ENCODE data around the gene CCDC91.

- TF ChIP-seq, protein P1, sequence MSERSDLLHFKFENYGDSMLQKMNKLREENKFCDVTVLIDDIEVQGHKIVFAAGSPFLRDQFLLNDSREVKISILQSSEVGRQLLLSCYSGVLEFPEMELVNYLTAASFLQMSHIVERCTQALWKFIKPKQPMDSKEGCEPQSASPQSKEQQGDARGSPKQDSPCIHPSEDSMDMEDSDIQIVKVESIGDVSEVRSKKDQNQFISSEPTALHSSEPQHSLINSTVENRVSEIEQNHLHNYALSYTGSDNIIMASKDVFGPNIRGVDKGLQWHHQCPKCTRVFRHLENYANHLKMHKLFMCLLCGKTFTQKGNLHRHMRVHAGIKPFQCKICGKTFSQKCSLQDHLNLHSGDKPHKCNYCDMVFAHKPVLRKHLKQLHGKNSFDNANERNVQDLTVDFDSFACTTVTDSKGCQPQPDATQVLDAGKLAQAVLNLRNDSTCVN (tag by site-specific recombination; optimal IDR thresholded peaks at IDR 0.05), result no peak
- TF ChIP-seq ZNF24 (tag by site-specific recombination; IDR thresholded peaks at IDR 0.05), result no peak
- TF ChIP-seq ZNF274 (IDR thresholded peaks at IDR 0.05; ENCODE audit: low read length), result no peak
- no peak for TF ChIP-seq ZNF274 (tag by site-specific recombination; IDR thresholded peaks at IDR 0.05; ENCODE audit: borderline replicate concordance)
- no peak for TF ChIP-seq TCF7L2 (IDR thresholded peaks at IDR 0.05; ENCODE audit: borderline replicate concordance, low read depth, low read length)
- no peak for TF ChIP-seq ZNF514 (tag by site-specific recombination; IDR thresholded peaks at IDR 0.05)
- TF ChIP-seq ZNF544 (tag by site-specific recombination; IDR thresholded peaks at IDR 0.05), result no peak
- TF ChIP-seq CTCF (tag by site-specific recombination; IDR thresholded peaks at IDR 0.05), result no peak
- TF ChIP-seq ZNF398 (tag by site-specific recombination; IDR thresholded peaks at IDR 0.05), result no peak
- TF ChIP-seq PATZ1 (tag by site-specific recombination; IDR thresholded peaks at IDR 0.05), result no peak
- TF ChIP-seq ZNF830 (tag by site-specific recombination; IDR thresholded peaks at IDR 0.05; ENCODE audit: low read depth), result no peak
These were observed 47.2 kb downstream of the CCDC91 start for GRCh38 chr12:28237423-28237822.

Data from HEK293 (cell line).